Liver (tissue), 3 donors: ENCODE measurements around the gene CTNNAL1.

Experiments used
- CTCF ChIP-seq: fragments of 150-350 bp; IDR thresholded peaks from 2 replicates; pipeline ENCODE4 v1.5.1; 2017; ENCODE audit warnings: improper control_type of control experiment, low read depth, low read length; ENCODE audit not compliant: missing input control
- JUND ChIP-seq, 2 donors: IDR thresholded peaks; 2 replicates each; pipeline ENCODE4 v1.6.1; 2016; ENCODE audit warnings: antibody characterized with exemption in 2 of 2
- MAX ChIP-seq: IDR thresholded peaks from 2 replicates; pipeline ENCODE4 v1.6.1; 2016; ENCODE audit warnings: antibody characterized with exemption
- SP1 ChIP-seq: IDR thresholded peaks from 2 replicates; pipeline ENCODE4 v1.6.1; 2018; ENCODE audit warnings: antibody characterized with exemption, mild to moderate bottlenecking
- donor health status: healthy.
- donor health status: healthy.

- TF ChIP-seq CTCF, result no peak
- no peak for TF ChIP-seq MAX
- no peak for TF ChIP-seq JUND (IDR thresholded peaks at IDR 0.05)
- no peak for TF ChIP-seq SP1
These were observed 80.0 kb downstream of the CTNNAL1 start for GRCh38 chr9:108933231-108933717.
